Measurements from ENCODE around the gene NHP2. TPM values are rescaled to one million over a fixed set of nuclear protein-coding genes. Genes with fewer than 3 reads are reported as not detected.
A peak's percentile ranks its signal among the peaks of the same experiment; 100 is the strongest.

Gene NHP2
- total and polyA plus RNA-seq, 10 of the 15 experiments (the other 5 are each of a cell fraction or from before 2014, with no cell fraction given), result 39.2 to 513 (median 198) TPM

DNA sequence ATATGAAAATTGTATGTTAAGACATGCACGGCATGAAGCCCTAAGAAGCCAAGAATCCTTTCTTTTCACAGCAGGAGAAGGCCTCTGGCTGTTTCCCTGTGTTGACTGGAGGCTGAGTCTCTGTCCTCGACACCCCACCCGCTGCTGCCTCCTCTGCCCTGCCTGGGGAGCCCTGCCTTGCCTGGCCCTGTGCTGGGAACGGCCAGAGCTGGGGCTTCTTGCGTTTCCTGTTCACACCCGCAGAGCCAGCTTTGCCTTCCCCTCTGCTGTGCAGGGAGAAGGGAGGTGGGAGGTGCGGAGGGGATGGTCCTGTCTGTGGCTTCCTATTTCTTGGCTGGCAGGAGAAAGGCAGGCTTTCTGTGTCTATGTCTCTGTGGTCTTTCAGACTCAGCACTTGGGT is 40.3 kb upstream of the NHP2 start:
- ChIA-PET SMC1A (ENCODE audit: uncharacterized antibody, unreplicated experiment) (no interaction called here), RAD21 (ENCODE audit: unreplicated experiment) (no interaction called here), POLR2A (interaction anchor here (0.6 kb wide), 1 partner anchor 981 kb away, joined by 4 read pairs; no protein-coding TSS in a partner anchor), CTCF (no interaction called here)
- DNase-seq (ENCODE audit: low read depth, low spot score) (no peak), FAIRE-seq (no peak), ATAC-seq (peak; percentile 50; the same call in 2 of the 3 replicates)
- Histone ChIP-seq H3K4me3 (no peak overlapping the region), H3K36me3 (ENCODE audit: control insufficient read depth in 2 of 2, insufficient read depth in 2 of 2, low read length in 1 of 2) (no peaks in the 10 kb centered on the region), H2AFZ (ENCODE audit: control insufficient read depth, low read depth, low read length) (no peak overlapping the region), H3K4me2 (ENCODE audit: control insufficient read depth, insufficient read depth) (no peak overlapping the region), H4K20me1 (ENCODE audit: control insufficient read depth, insufficient read depth) (no peaks in the 10 kb centered on the region), H3K9me3 (replicated peaks; ENCODE audit: control insufficient read depth, insufficient read depth, low read length) (no peaks in the 10 kb centered on the region), H3K9ac (ENCODE audit: control insufficient read depth, insufficient read depth, low read length) (no peak overlapping the region), H3K27me3 (replicated peaks in 1 of 2; ENCODE audit: control insufficient read depth in 2 of 2, insufficient read depth in 2 of 2, low read length in 1 of 2) (peaks cover 0 to 5% of the 10 kb centered on the region in 2 experiments; a peak in 3 of 4 replicates), H3K4me1 (ENCODE audit: control insufficient read depth, insufficient read depth, low read length) (no peaks in the 10 kb centered on the region), H3K79me2 (ENCODE audit: control insufficient read depth, insufficient read depth, low read length) (no peaks in the 10 kb centered on the region), H3K27ac (ENCODE audit: control insufficient read depth, insufficient read depth) (no peak overlapping the region)
- intact Hi-C loops (cut with micrococcal nuclease; ENCODE audit: unreplicated experiment), result no loop called here
- 4% methylated on average over 6 of the region's 7 CpGs for WGBS (ENCODE audit: insufficient coverage, insufficient replicate concordance, low lambda C conversion rate, missing lambda C conversion rate)
- no TSS peak for BruUV-seq (replicated peaks)
- in situ Hi-C loops (cut with MboI), result no loop called here
- no peak for TF ChIP-seq JUNB (IDR thresholded peaks at IDR 0.05)
- TF ChIP-seq, protein P1, sequence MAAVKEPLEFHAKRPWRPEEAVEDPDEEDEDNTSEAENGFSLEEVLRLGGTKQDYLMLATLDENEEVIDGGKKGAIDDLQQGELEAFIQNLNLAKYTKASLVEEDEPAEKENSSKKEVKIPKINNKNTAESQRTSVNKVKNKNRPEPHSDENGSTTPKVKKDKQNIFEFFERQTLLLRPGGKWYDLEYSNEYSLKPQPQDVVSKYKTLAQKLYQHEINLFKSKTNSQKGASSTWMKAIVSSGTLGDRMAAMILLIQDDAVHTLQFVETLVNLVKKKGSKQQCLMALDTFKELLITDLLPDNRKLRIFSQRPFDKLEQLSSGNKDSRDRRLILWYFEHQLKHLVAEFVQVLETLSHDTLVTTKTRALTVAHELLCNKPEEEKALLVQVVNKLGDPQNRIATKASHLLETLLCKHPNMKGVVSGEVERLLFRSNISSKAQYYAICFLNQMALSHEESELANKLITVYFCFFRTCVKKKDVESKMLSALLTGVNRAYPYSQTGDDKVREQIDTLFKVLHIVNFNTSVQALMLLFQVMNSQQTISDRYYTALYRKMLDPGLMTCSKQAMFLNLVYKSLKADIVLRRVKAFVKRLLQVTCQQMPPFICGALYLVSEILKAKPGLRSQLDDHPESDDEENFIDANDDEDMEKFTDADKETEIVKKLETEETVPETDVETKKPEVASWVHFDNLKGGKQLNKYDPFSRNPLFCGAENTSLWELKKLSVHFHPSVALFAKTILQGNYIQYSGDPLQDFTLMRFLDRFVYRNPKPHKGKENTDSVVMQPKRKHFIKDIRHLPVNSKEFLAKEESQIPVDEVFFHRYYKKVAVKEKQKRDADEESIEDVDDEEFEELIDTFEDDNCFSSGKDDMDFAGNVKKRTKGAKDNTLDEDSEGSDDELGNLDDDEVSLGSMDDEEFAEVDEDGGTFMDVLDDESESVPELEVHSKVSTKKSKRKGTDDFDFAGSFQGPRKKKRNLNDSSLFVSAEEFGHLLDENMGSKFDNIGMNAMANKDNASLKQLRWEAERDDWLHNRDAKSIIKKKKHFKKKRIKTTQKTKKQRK (IDR thresholded peaks at IDR 0.05; ENCODE audit: low read depth, low read length), result no peak
- TF ChIP-seq MYB (IDR thresholded peaks at IDR 0.05; ENCODE audit: borderline replicate concordance, low read depth, low read length), result no peak

DNA sequence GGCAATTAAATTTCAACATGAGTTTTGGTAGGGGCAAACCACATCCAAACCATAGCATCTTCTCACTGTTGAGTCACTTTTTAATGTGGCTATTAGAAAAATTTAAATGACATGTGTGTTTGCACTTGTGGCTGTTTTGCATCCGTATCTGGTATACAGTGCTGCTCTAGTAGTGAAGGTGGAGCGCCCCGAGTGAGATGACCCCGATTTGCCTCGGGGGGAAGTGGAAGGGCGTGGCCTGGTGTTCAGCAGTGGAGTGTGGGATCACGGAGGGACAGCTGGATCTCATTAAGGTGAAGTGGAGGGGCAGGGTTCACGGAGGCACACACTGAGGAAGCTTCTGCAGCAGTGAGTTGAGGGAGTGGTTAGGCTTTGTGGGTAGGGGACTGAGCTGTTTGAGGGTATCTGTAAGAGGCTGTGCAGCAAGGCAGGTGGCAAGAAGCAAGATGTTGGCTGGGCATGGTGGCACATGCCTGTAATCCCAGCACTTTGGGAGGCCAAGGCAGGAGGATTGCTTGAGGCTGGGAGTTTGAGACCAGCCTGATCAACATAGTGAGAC is 39.6 kb upstream of the NHP2 start:
- in situ Hi-C loops (cut with MboI) (no loop called here), intact Hi-C loops (cut with micrococcal nuclease; ENCODE audit: unreplicated experiment) (no loop called here)
- no peaks in the 10 kb centered on the region for H3K4me1 ChIP-seq (ENCODE audit: control insufficient read depth, insufficient read depth, low read length)
- H3K4me2 ChIP-seq (ENCODE audit: control insufficient read depth, insufficient read depth), result no peak overlapping the region
- WGBS (ENCODE audit: insufficient coverage, insufficient replicate concordance, low lambda C conversion rate, missing lambda C conversion rate), result 21% methylated on average over 8 of the region's 8 CpGs
- POLR2A ChIA-PET, result interaction anchor here (0.6 kb wide), 1 partner anchor 980 kb away, joined by 4 read pairs; no protein-coding TSS in a partner anchor
- H3K79me2 ChIP-seq (ENCODE audit: control insufficient read depth, insufficient read depth, low read length), result no peaks in the 10 kb centered on the region
- H3K9me3 ChIP-seq (replicated peaks; ENCODE audit: control insufficient read depth, insufficient read depth, low read length), result no peaks in the 10 kb centered on the region
- RAD21 ChIA-PET (ENCODE audit: unreplicated experiment), result no interaction called here
- H2AFZ ChIP-seq (ENCODE audit: control insufficient read depth, low read depth, low read length), result no peak overlapping the region
- SMC1A ChIA-PET (ENCODE audit: uncharacterized antibody, unreplicated experiment), result no interaction called here
- H3K4me3 ChIP-seq, result no peak overlapping the region
- no peak for ATAC-seq
- CTCF ChIA-PET, result no interaction called here
- no peak overlapping the region for H3K27ac ChIP-seq (ENCODE audit: control insufficient read depth, insufficient read depth)
- no TSS peak for BruUV-seq (replicated peaks)
- H3K36me3 ChIP-seq (ENCODE audit: control insufficient read depth in 2 of 2, insufficient read depth in 2 of 2, low read length in 1 of 2), result no peaks in the 10 kb centered on the region
- DNase-seq (ENCODE audit: low read depth, low spot score), result no peak
- H3K9ac ChIP-seq (ENCODE audit: control insufficient read depth, insufficient read depth, low read length), result no peak overlapping the region
- H4K20me1 ChIP-seq (ENCODE audit: control insufficient read depth, insufficient read depth), result no peaks in the 10 kb centered on the region
- H3K27me3 ChIP-seq (replicated peaks in 1 of 2; ENCODE audit: control insufficient read depth in 2 of 2, insufficient read depth in 2 of 2, low read length in 1 of 2), result peaks cover 0 to 5% of the 10 kb centered on the region in 2 experiments; a peak in 3 of 4 replicates
- no peak for FAIRE-seq
- TF ChIP-seq SMAD1 (IDR thresholded peaks at IDR 0.05; ENCODE audit: low read depth, partially characterized antibody) (no peak), FOS (IDR thresholded peaks at IDR 0.05; ENCODE audit: borderline replicate concordance, extremely low read depth, insufficient read length) (no peak), CBX5 (IDR thresholded peaks at IDR 0.05; ENCODE audit: low read depth) (no peak)
- TF ChIP-seq, protein P2, sequence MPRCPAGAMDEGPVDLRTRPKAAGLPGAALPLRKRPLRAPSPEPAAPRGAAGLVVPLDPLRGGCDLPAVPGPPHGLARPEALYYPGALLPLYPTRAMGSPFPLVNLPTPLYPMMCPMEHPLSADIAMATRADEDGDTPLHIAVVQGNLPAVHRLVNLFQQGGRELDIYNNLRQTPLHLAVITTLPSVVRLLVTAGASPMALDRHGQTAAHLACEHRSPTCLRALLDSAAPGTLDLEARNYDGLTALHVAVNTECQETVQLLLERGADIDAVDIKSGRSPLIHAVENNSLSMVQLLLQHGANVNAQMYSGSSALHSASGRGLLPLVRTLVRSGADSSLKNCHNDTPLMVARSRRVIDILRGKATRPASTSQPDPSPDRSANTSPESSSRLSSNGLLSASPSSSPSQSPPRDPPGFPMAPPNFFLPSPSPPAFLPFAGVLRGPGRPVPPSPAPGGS (IDR thresholded peaks at IDR 0.05; ENCODE audit: borderline replicate concordance, insufficient read depth, low read depth, low read length, poor library complexity, severe bottlenecking), result no peak
